ENCODE results near the gene ADORA2B.
"Not testable (repeated sequence)": the region's sequence is repeated elsewhere in the genome, so short reads cannot be mapped to it uniquely, and the experiment has no call there.

ADORA2B gene

GRCh38 chr17:15944759-15945526, at the start of gene ADORA2B:
Gene ADORA2B (plus strand): TSS chr17:15945130. CDS start chr17:15945249, 119 bp downstream.
- peak; percentile 47 for DNase-seq

- no peak for DNase-seq
Observed at GRCh38 chr17:15896277-15896676, 48.7 kb upstream of the ADORA2B start.

GRCh38 chr17:15896834-15897233, 48.1 kb upstream of the ADORA2B start:
- no peak for DNase-seq

- DNase-seq, result not testable (repeated sequence)
Observed at GRCh38 chr17:15899596-15899995, 45.3 kb upstream of the ADORA2B start.

- DNase-seq, result no peak
Observed at GRCh38 chr17:15900871-15901270, 44.1 kb upstream of the ADORA2B start.

GRCh38 chr17:15905236-15905635, 39.7 kb upstream of the ADORA2B start:
- not testable (repeated sequence) for DNase-seq

GRCh38 chr17:15907290-15907689, 37.6 kb upstream of the ADORA2B start:
- DNase-seq, result no peak

- DNase-seq, result no peak
Observed at GRCh38 chr17:15908378-15908777, 36.6 kb upstream of the ADORA2B start.

- no peak for DNase-seq
Observed at GRCh38 chr17:15909481-15909991, 35.4 kb upstream of the ADORA2B start.

GRCh38 chr17:15910791-15911190, 34.1 kb upstream of the ADORA2B start:
- DNase-seq, result no peak

- DNase-seq, result not testable (repeated sequence)
Observed at GRCh38 chr17:15911701-15912100, 33.2 kb upstream of the ADORA2B start.

- no peak for DNase-seq
Observed at GRCh38 chr17:15912416-15912955, 32.4 kb upstream of the ADORA2B start.

GRCh38 chr17:15913826-15914225, 31.1 kb upstream of the ADORA2B start:
- no peak for DNase-seq

GRCh38 chr17:15914400-15915170, 30.3 kb upstream of the ADORA2B start:
- no peak for DNase-seq

GRCh38 chr17:15915961-15916360, 29.0 kb upstream of the ADORA2B start:
- DNase-seq, result no peak

GRCh38 chr17:15917021-15917437, 27.9 kb upstream of the ADORA2B start:
- no peak for DNase-seq

GRCh38 chr17:15917438-15918027, 27.4 kb upstream of the ADORA2B start:
- no peak for DNase-seq

GRCh38 chr17:15918261-15918660, 26.7 kb upstream of the ADORA2B start:
- no peak for DNase-seq

- no peak for DNase-seq
Observed at GRCh38 chr17:15918661-15919259, 26.2 kb upstream of the ADORA2B start.

- DNase-seq, result no peak
Observed at GRCh38 chr17:15919466-15919865, 25.5 kb upstream of the ADORA2B start.

- DNase-seq, result no peak
Observed at GRCh38 chr17:15920758-15921239, 24.1 kb upstream of the ADORA2B start.

GRCh38 chr17:15921640-15922039, 23.3 kb upstream of the ADORA2B start:
- no peak for DNase-seq

- DNase-seq, result no peak
Observed at GRCh38 chr17:15922586-15922985, 22.3 kb upstream of the ADORA2B start.

Data from NCI-H748 treated with DMSO at 0.1 percent for 48 hours (cell line).